H1 (cell line): ENCODE measurements around the gene ANKRD40CL. TPM values are rescaled to one million over a fixed set of nuclear protein-coding genes. Genes with fewer than 3 reads are reported as not detected.

ENCODE experiments used
- CTCF ChIA-PET: fragments of 300-600 bp; sonication (Branson Sonifier 250); formaldehyde crosslinking; loops from one replicate; lab custom pipeline; 2021; ENCODE audit not compliant: partially characterized antibody; lab: Charles Lee
- POLR2A ChIA-PET: fragments of 300-600 bp; sonication (Branson Sonifier 250); formaldehyde crosslinking; loops from one replicate; lab custom pipeline; 2021; ENCODE audit warnings: inconsistent platforms; ENCODE audit not compliant: partially characterized antibody; lab: Charles Lee
- DNase-seq, 2 experiments: peaks; one replicate each; pipeline versions ENCODE4 v3.0.0 to v3.0.0-alpha.2; 2010 to 2022; ENCODE audit warnings: low spot score in 2 of 2, low read depth in 1 of 2, mixed read lengths in 1 of 2
- FAIRE-seq: peaks from 2 replicates; lab custom pipeline; 2011; peaks lifted over from hg19 to GRCh38; lab: Jason Lieb, UNC
- H2AFZ ChIP-seq: 2 replicates; pipeline ENCODE4 v1.8.1; 2012; ENCODE audit warnings: low read length, inconsistent platforms
- H2AK5ac ChIP-seq: 2 replicates; pipeline ENCODE4 v1.6.1; 2013; ENCODE audit warnings: low read depth, low read length
- H2BK120ac ChIP-seq: replicated peaks from 2 replicates; pipeline ENCODE3; 2013; ENCODE audit warnings: low read depth, low read length, inconsistent platforms
- H2BK12ac ChIP-seq: 2 replicates; pipeline ENCODE4 v1.6.1; 2013; ENCODE audit warnings: low read depth, low read length
- H2BK15ac ChIP-seq: 2 replicates; pipeline ENCODE4 v1.6.1; 2013; ENCODE audit warnings: low read length
- H2BK20ac ChIP-seq: 2 replicates; pipeline ENCODE4 v1.6.1; 2013; ENCODE audit warnings: low read length
- H2BK5ac ChIP-seq: 2 replicates; pipeline ENCODE4 v1.6.1; 2013; ENCODE audit warnings: low read depth, low read length
- H3K14ac ChIP-seq: 2 replicates; pipeline ENCODE4 v1.6.1; 2013; ENCODE audit warnings: inconsistent platforms; ENCODE audit not compliant: insufficient read length
- H3K18ac ChIP-seq: 2 replicates; pipeline ENCODE4 v1.6.1; 2013; ENCODE audit warnings: low read length; ENCODE audit errors: extremely low read depth
- H3K23ac ChIP-seq: 2 replicates; pipeline ENCODE4 v1.6.1; 2013; ENCODE audit warnings: inconsistent platforms; ENCODE audit not compliant: insufficient read length
- H3K23me2 ChIP-seq: 2 replicates; pipeline ENCODE4 v1.6.1; 2013; ENCODE audit warnings: low read depth, low read length
- H3K27ac ChIP-seq: 2 replicates; pipeline ENCODE4 v1.6.1; 2011; ENCODE audit warnings: low read depth, low read length, inconsistent platforms
- H3K27me3 ChIP-seq, 4 experiments: replicated peaks in 1 of 4; 1 replicate in 1 of 4; 2 replicates in 3 of 4; pipeline versions ENCODE4 v1.6.1 to v1.8.1; 2011 to 2013; ENCODE audit warnings: low read length in 3 of 4, mild to moderate bottlenecking in 3 of 4, inconsistent platforms in 2 of 4, mixed read lengths in 2 of 4, moderate library complexity in 1 of 4; ENCODE audit not compliant: control insufficient read depth in 3 of 4, insufficient read depth in 3 of 4; ENCODE audit errors: extremely low read depth in 1 of 4
- H3K36me3 ChIP-seq, 4 experiments: 2 replicates each; pipeline versions ENCODE4 v1.6.1 to v1.8.1; 2011 to 2013; ENCODE audit warnings: mild to moderate bottlenecking in 4 of 4, low read length in 3 of 4, moderate library complexity in 2 of 4, control low read depth in 1 of 4, inconsistent platforms in 1 of 4; ENCODE audit not compliant: insufficient read depth in 4 of 4, control insufficient read depth in 2 of 4
- H3K4ac ChIP-seq: replicated peaks from 2 replicates; pipeline ENCODE3; 2013; ENCODE audit warnings: low read length, low read depth, mixed read lengths, inconsistent platforms; ENCODE audit not compliant: insufficient read length
- H3K4me1 ChIP-seq, 4 experiments: replicated peaks in 1 of 4; 1 replicate in 1 of 4; 2 replicates in 3 of 4; pipeline versions ENCODE4 v1.6.1 to v1.8.1; 2011 to 2013; ENCODE audit warnings: low read length in 3 of 4, inconsistent platforms in 2 of 4, mixed read lengths in 1 of 4; ENCODE audit not compliant: insufficient read depth in 4 of 4, control insufficient read depth in 3 of 4
- H3K4me2 ChIP-seq, 2 experiments: 2 replicates each; pipeline versions ENCODE4 v1.6.1 to v1.8.1; 2011 to 2013; ENCODE audit warnings: low read depth in 2 of 2, low read length in 2 of 2, control low read depth in 1 of 2, inconsistent platforms in 1 of 2, mild to moderate bottlenecking in 1 of 2; ENCODE audit not compliant: insufficient read depth in 1 of 2
- H3K4me3 ChIP-seq, 4 experiments: fragments of 200-600, 300-600 bp in 1 of 4; sonication (generic), shearing (Covaris generic), sonication (Bioruptor Twin) in 1 of 4; 2 replicates each; pipeline versions ENCODE4 v1.5.1 to v1.8.1; 2011 to 2016; ENCODE audit warnings: low read length in 4 of 4, low read depth in 3 of 4, control low read depth in 2 of 4, inconsistent platforms in 2 of 4, mild to moderate bottlenecking in 2 of 4, mixed read lengths in 1 of 4, moderate library complexity in 1 of 4; ENCODE audit not compliant: insufficient read depth in 2 of 4; ENCODE audit errors: extremely low read depth in 1 of 4
- H3K56ac ChIP-seq: replicated peaks from 2 replicates; pipeline ENCODE3; 2013; ENCODE audit warnings: low read depth, mild to moderate bottlenecking, mixed read lengths, low read length, inconsistent platforms; ENCODE audit not compliant: insufficient read length
- H3K79me1 ChIP-seq: 2 replicates; pipeline ENCODE4 v1.6.1; 2013; ENCODE audit warnings: low read depth, low read length, control low read depth
- H3K79me2 ChIP-seq, 2 experiments: 2 replicates each; pipeline versions ENCODE4 v1.6.1 to v1.8.1; 2012 to 2013; ENCODE audit warnings: low read length in 2 of 2, mild to moderate bottlenecking in 2 of 2, inconsistent platforms in 1 of 2; ENCODE audit not compliant: insufficient read depth in 2 of 2, control insufficient read depth in 1 of 2
- H3K9ac ChIP-seq, 4 experiments: replicated peaks in 1 of 4; 1 replicate in 1 of 4; 2 replicates in 3 of 4; pipeline versions ENCODE4 v1.6.1 to v1.8.1; 2011 to 2013; ENCODE audit warnings: low read depth in 3 of 4, low read length in 3 of 4, control low read depth in 2 of 4, mild to moderate bottlenecking in 2 of 4, moderate library complexity in 2 of 4, inconsistent platforms in 1 of 4; ENCODE audit errors: extremely low read depth in 1 of 4
- H3K9me3 ChIP-seq, 2 experiments: 2 replicates each; pipeline versions ENCODE4 v1.6.1 to v1.8.1; 2012 to 2013; ENCODE audit warnings: mild to moderate bottlenecking in 2 of 2, moderate library complexity in 2 of 2, control low read depth in 1 of 2, inconsistent platforms in 1 of 2, low read depth in 1 of 2, low read length in 1 of 2, mixed read lengths in 1 of 2; ENCODE audit not compliant: insufficient read depth in 2 of 2
- H4K20me1 ChIP-seq, 2 experiments: replicated peaks in 1 of 2; 2 replicates each; pipeline versions ENCODE3 to v1.8.1; 2011 to 2013; ENCODE audit warnings: inconsistent platforms in 2 of 2, low read length in 2 of 2, mild to moderate bottlenecking in 1 of 2; ENCODE audit not compliant: insufficient read depth in 2 of 2, control insufficient read depth in 1 of 2
- H4K5ac ChIP-seq: 2 replicates; pipeline ENCODE4 v1.6.1; 2013; ENCODE audit warnings: low read length, low read depth, mixed read lengths, inconsistent platforms; ENCODE audit not compliant: insufficient read length
- H4K8ac ChIP-seq: 2 replicates; pipeline ENCODE4 v1.8.0; 2013; ENCODE audit warnings: mild to moderate bottlenecking, moderate library complexity, low read length, inconsistent platforms; ENCODE audit not compliant: insufficient read depth; ENCODE audit errors: extremely low read depth
- H4K91ac ChIP-seq: replicated peaks from 2 replicates; pipeline ENCODE3; 2013; ENCODE audit warnings: low read length, mixed read lengths, inconsistent platforms; ENCODE audit not compliant: insufficient read length
- GABPA ChIP-seq: IDR thresholded peaks from 2 replicates; pipeline ENCODE4 v1.6.1; 2011; ENCODE audit warnings: mild to moderate bottlenecking, low read length, moderate library complexity, borderline replicate concordance; ENCODE audit not compliant: insufficient read depth
- NANOG ChIP-seq: IDR thresholded peaks from 2 replicates; pipeline ENCODE4 v1.6.1; 2011; ENCODE audit warnings: low read length, low read depth, mild to moderate bottlenecking, inconsistent platforms; ENCODE audit not compliant: insufficient read depth, poor library complexity, severe bottlenecking
- WGBS, 2 experiments: shearing (Covaris generic) in 1 of 2; methylation state at CpG; one replicate each; pipeline versions ENCODE4 v1.1.6 to v1.1.7; 2013 to 2015; ENCODE audit warnings: low lambda C conversion rate in 2 of 2, mixed read lengths in 2 of 2, inconsistent platforms in 1 of 2, low coverage in 1 of 2, missing lambda C conversion rate in 1 of 2; ENCODE audit not compliant: insufficient replicate concordance in 2 of 2, insufficient coverage in 1 of 2, insufficient read length in 1 of 2; ENCODE audit errors: extremely low coverage in 1 of 2, missing lambda C conversion rate in 1 of 2; 5-methylcytosine and 5-hydroxymethylcytosine counted together
- polyA plus RNA-seq, 7 experiments: library from polyadenylated mRNA; depleted of rRNA in 3 of 7; stranded (reverse) in 5 of 7; unstranded in 2 of 7; fragments of >200 nt in 5 of 7; fragments of 200-250 nt in 2 of 7; gene quantifications; 1 replicate in 5 of 7; 2 replicates in 1 of 7; 4 replicates in 1 of 7; pipeline versions ENCODE4 v1.2.1 to v1.2.3, GENCODE V29; 2011 to 2013; ENCODE audit warnings: missing spikeins in 2 of 7, mixed read lengths in 2 of 7
- total RNA-seq: library from RNA; stranded (reverse); fragmentation: NEBNext Ultra II Directional; extraction: Animal tissue kit (Norgen Biotek cat#: 25700); gene quantifications from 2 replicates; pipeline ENCODE4 v1.2.1, GENCODE V29; 2021
- TF ChIP-seq, protein P1 (sequence below): IDR thresholded peaks from 2 replicates; pipeline ENCODE4 v1.6.1; 2012; ENCODE audit warnings: low read length, inconsistent platforms

ANKRD40CL gene
- total and polyA plus RNA-seq, 2 of the 8 experiments (the other 6 are each of a cell fraction or from before 2014, with no cell fraction given): not detected

DNA sequence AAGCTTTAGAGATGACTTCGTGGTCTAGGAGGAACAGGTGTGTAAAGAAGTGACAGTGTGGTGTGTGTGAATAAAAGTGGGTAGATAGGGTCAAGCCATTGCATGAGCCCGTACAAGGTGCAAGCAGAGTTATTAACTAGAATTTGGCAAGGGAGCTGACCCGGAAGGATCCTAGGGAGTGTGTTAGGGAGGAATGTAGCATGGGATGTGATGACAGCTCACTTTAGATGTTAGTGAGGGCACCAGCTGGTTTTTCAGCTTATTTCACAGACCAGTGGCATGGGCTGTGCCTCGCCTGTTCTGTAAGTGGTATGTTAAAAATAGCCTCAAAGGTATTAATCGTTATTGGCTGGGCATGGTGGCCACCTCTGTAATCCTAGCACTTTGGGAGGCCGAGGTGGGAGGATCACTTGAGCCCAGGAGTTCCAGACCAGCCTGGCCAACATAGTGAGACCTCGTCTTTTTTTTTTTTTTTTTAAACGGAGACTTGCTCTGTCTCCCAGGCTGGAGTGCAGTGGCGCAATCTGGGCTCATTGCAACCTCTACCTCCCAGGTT is 8.3 kb downstream of the ANKRD40CL start:
- H2BK5ac ChIP-seq: no peak overlapping the region
- H3K56ac ChIP-seq: no peak overlapping the region
- no peak overlapping the region for H2BK12ac ChIP-seq
- no peak for FAIRE-seq
- no peak overlapping the region for H4K91ac ChIP-seq
- no peaks in the 10 kb centered on the region for H3K79me1 ChIP-seq
- no peak for DNase-seq
- H3K14ac ChIP-seq: no peak overlapping the region
- TF ChIP-seq, protein P1, sequence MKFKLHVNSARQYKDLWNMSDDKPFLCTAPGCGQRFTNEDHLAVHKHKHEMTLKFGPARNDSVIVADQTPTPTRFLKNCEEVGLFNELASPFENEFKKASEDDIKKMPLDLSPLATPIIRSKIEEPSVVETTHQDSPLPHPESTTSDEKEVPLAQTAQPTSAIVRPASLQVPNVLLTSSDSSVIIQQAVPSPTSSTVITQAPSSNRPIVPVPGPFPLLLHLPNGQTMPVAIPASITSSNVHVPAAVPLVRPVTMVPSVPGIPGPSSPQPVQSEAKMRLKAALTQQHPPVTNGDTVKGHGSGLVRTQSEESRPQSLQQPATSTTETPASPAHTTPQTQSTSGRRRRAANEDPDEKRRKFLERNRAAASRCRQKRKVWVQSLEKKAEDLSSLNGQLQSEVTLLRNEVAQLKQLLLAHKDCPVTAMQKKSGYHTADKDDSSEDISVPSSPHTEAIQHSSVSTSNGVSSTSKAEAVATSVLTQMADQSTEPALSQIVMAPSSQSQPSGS: no peak
- TF ChIP-seq NANOG (no peak), GABPA (no peak)
- TF ChIP-seq, all 59 proteins: peak for 0
- no peak overlapping the region for H3K23ac ChIP-seq
- no peak overlapping the region for H3K4me2 ChIP-seq
- no peaks in the 10 kb centered on the region for H3K27me3 ChIP-seq
- CTCF ChIA-PET: interaction anchor here (0.6 to 1.3 kb wide), 3 partner anchors 58 to 175 kb away, joined by 3 read pairs; no protein-coding TSS in a partner anchor
- no peak overlapping the region for H4K5ac ChIP-seq
- H3K9me3 ChIP-seq: no peaks in the 10 kb centered on the region
- no peaks in the 10 kb centered on the region for H3K79me2 ChIP-seq
- H3K4me1 ChIP-seq: no peaks in the 10 kb centered on the region
- H2BK120ac ChIP-seq: no peak overlapping the region
- H3K4me3 ChIP-seq: no peak overlapping the region
- H2BK15ac ChIP-seq: no peak overlapping the region
- 86% methylated on average over 6 of the region's 9 CpGs; no CpG with 5 or more reads in 1 of the 2 experiments for WGBS, 2 experiments
- H3K23me2 ChIP-seq: no peaks in the 10 kb centered on the region
- no peak overlapping the region for H3K4ac ChIP-seq
- H2AK5ac ChIP-seq: no peak overlapping the region
- peaks cover 0 to 6% (median under 1%) of the 10 kb centered on the region in 4 experiments; a peak in 1 of 8 replicates for H3K36me3 ChIP-seq
- POLR2A ChIA-PET: interaction anchor here (0.6 to 1.1 kb wide), 2 partner anchors 11 to 403 kb away, joined by 4 to 5 read pairs; no protein-coding TSS in a partner anchor
- no peak overlapping the region for H2BK20ac ChIP-seq
- no peak overlapping the region for H3K27ac ChIP-seq
- H4K20me1 ChIP-seq: no peaks in the 10 kb centered on the region
- no peak overlapping the region for H3K9ac ChIP-seq
- H2AFZ ChIP-seq: no peak overlapping the region
- no peak overlapping the region for H4K8ac ChIP-seq
- H3K18ac ChIP-seq: no peak overlapping the region
